KMS-11 (cell line): ENCODE results near the gene OR4B1.
"Not testable (repeated sequence)": the region's sequence is repeated elsewhere in the genome, so short reads cannot be mapped to it uniquely, and the experiment has no call there.

Experiments used
- H2AFZ ChIP-seq: fragments of 200-600 bp; sonication (generic); 2 replicates; pipeline ENCODE4 v1.6.1; 2016; ENCODE audit warnings: antibody characterized with exemption, mixed run types, low read depth
- H3K27ac ChIP-seq: fragments of 200-600 bp; sonication (generic); 2 replicates; pipeline ENCODE4 v1.6.1; 2016; ENCODE audit warnings: mild to moderate bottlenecking, mixed run types
- H3K27me3 ChIP-seq: fragments of 200-600 bp; sonication (generic); 2 replicates; pipeline ENCODE4 v1.6.1; 2017; ENCODE audit warnings: mild to moderate bottlenecking, low read depth, mixed run types, moderate library complexity; ENCODE audit not compliant: insufficient read depth
- H3K36me3 ChIP-seq: fragments of 200-600 bp; sonication (generic); 2 replicates; pipeline ENCODE4 v1.6.1; 2017; ENCODE audit warnings: mild to moderate bottlenecking, mixed run types; ENCODE audit not compliant: insufficient read depth
- H3K4me1 ChIP-seq: fragments of 200-600 bp; sonication (generic); 2 replicates; pipeline ENCODE4 v1.6.1; 2016; ENCODE audit warnings: mild to moderate bottlenecking, low read depth, mixed run types; ENCODE audit not compliant: poor library complexity, severe bottlenecking
- H3K4me2 ChIP-seq: fragments of 200-600 bp; sonication (generic); 2 replicates; pipeline ENCODE4 v1.7.0; 2016; ENCODE audit warnings: mild to moderate bottlenecking, mixed run types
- H3K4me3 ChIP-seq: fragments of 200-600 bp; sonication (generic); IDR thresholded peaks from 2 replicates; pipeline ENCODE4 v1.6.1; 2017; ENCODE audit warnings: low read depth, low read length, mixed read lengths; ENCODE audit not compliant: insufficient read depth
- H3K79me2 ChIP-seq: fragments of 200-600 bp; sonication (generic); 2 replicates; pipeline ENCODE4 v1.6.1; 2016; ENCODE audit warnings: low read depth, mixed run types; ENCODE audit not compliant: insufficient read depth
- H3K9ac ChIP-seq: fragments of 200-600 bp; sonication (generic); 2 replicates; pipeline ENCODE4 v1.6.1; 2016; ENCODE audit warnings: mild to moderate bottlenecking, mixed run types
- H4K20me1 ChIP-seq: fragments of 200-600 bp; sonication (generic); 2 replicates; pipeline ENCODE4 v1.6.1; 2016; ENCODE audit warnings: mild to moderate bottlenecking, mixed run types; ENCODE audit not compliant: insufficient read depth
- TF ChIP-seq, protein P1 (sequence below): fragments of 200-600 bp; sonication (generic); conservative IDR thresholded peaks from 2 replicates; pipeline ENCODE4 v1.6.1; 2017; ENCODE audit warnings: low read depth, mild to moderate bottlenecking, antibody characterized with exemption, low read length, moderate library complexity, mixed read lengths

The OR4B1 gene

DNA sequence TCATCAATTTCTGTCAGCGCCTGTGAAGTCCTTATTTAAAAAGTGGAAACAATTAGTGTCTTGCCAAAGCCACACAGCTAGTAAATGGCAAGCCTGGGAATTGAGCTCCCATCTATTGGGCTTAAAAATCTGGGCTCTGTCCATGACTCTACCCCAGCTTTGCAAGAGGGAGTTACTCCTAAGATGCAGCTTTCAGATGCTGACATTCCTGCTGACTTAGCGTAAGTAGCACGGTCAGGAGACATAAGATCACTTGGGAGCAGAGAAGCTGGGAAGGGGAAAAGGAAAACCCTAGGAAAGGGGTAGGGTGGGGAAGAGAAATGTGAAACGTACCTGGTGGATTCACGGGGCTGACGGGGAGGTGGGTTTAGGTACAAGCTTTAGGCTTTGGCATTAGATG lies 36.0 kb upstream of the OR4B1 start:
- no peak overlapping the region for H3K4me2 ChIP-seq
- no peak overlapping the region for H3K9ac ChIP-seq
- H3K4me1 ChIP-seq, result no peaks in the 10 kb centered on the region
- no peaks in the 10 kb centered on the region for H3K27me3 ChIP-seq
- no peaks in the 10 kb centered on the region for H4K20me1 ChIP-seq
- no peak overlapping the region for H3K27ac ChIP-seq
- no peak overlapping the region for H2AFZ ChIP-seq
- no peaks in the 10 kb centered on the region for H3K36me3 ChIP-seq
- TF ChIP-seq, protein P1, sequence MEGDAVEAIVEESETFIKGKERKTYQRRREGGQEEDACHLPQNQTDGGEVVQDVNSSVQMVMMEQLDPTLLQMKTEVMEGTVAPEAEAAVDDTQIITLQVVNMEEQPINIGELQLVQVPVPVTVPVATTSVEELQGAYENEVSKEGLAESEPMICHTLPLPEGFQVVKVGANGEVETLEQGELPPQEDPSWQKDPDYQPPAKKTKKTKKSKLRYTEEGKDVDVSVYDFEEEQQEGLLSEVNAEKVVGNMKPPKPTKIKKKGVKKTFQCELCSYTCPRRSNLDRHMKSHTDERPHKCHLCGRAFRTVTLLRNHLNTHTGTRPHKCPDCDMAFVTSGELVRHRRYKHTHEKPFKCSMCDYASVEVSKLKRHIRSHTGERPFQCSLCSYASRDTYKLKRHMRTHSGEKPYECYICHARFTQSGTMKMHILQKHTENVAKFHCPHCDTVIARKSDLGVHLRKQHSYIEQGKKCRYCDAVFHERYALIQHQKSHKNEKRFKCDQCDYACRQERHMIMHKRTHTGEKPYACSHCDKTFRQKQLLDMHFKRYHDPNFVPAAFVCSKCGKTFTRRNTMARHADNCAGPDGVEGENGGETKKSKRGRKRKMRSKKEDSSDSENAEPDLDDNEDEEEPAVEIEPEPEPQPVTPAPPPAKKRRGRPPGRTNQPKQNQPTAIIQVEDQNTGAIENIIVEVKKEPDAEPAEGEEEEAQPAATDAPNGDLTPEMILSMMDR, result no peak
- no peak overlapping the region for H3K4me3 ChIP-seq
- H3K79me2 ChIP-seq, result no peaks in the 10 kb centered on the region

DNA sequence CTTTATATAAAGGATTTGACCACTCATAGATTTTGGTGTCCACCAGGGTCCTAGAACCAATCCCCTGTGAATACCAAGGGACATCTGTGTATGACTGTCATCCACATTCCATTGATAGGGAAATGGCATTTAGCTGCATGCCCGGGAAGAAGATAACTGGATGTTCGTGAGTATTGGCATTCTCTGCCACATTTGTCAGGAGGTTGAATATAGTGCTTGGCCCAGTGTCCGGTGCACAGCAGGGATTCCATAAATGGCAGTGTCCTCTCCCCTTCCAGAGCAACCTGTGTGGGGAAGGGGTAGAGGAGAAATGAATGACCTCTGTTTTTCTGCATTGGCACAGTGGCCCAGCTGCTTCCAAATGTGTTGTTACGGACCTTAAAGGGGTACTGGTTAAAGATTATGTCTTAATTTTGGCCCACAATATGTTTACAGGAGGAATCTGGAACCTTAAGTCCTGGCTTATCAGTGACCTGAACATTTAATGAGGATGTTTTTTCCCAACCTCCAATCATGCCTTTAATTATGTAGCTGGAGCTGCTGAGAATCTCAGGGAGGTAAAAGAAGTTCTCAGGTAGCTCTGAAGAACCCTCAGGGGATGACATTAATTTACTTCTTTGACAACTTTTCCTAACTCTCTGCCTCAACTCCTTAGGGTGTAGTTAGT lies 33.6 kb upstream of the OR4B1 start:
- no peak overlapping the region for H3K27ac ChIP-seq
- H4K20me1 ChIP-seq, result no peaks in the 10 kb centered on the region
- H3K79me2 ChIP-seq, result no peaks in the 10 kb centered on the region
- no peaks in the 10 kb centered on the region for H3K36me3 ChIP-seq
- H3K4me3 ChIP-seq, result no peak overlapping the region
- no peak overlapping the region for H3K4me2 ChIP-seq
- H3K27me3 ChIP-seq, result no peaks in the 10 kb centered on the region
- H2AFZ ChIP-seq, result no peak overlapping the region
- no peaks in the 10 kb centered on the region for H3K4me1 ChIP-seq
- H3K9ac ChIP-seq, result no peak overlapping the region
- TF ChIP-seq, protein P1, result no peak

DNA sequence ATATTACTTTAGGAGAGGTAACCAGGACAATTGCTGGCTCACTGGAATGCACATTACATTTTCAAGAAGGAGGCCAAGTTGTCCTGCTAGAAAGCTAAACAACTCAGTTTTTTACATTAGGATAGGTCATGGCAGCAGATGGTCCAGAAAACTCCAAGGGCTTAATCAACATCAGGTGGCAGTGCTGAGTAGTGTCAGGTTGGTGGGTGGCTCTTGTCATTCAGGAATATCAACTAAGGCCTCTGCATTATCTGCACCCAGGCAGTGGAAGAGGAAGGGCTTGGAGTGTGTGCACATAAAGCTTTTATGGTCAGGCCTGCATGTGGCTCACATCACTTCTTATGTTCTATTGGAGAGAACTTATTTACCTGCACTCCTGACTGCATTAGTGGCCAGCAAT lies 32.2 kb upstream of the OR4B1 start:
- H3K4me1 ChIP-seq, result no peaks in the 10 kb centered on the region
- no peak overlapping the region for H3K4me3 ChIP-seq
- H3K36me3 ChIP-seq, result no peaks in the 10 kb centered on the region
- no peaks in the 10 kb centered on the region for H3K79me2 ChIP-seq
- H3K27ac ChIP-seq, result no peak overlapping the region
- no peak overlapping the region for H3K9ac ChIP-seq
- no peaks in the 10 kb centered on the region for H4K20me1 ChIP-seq
- TF ChIP-seq, protein P1, result no peak
- H3K27me3 ChIP-seq, result no peaks in the 10 kb centered on the region
- no peak overlapping the region for H2AFZ ChIP-seq
- no peak overlapping the region for H3K4me2 ChIP-seq

DNA sequence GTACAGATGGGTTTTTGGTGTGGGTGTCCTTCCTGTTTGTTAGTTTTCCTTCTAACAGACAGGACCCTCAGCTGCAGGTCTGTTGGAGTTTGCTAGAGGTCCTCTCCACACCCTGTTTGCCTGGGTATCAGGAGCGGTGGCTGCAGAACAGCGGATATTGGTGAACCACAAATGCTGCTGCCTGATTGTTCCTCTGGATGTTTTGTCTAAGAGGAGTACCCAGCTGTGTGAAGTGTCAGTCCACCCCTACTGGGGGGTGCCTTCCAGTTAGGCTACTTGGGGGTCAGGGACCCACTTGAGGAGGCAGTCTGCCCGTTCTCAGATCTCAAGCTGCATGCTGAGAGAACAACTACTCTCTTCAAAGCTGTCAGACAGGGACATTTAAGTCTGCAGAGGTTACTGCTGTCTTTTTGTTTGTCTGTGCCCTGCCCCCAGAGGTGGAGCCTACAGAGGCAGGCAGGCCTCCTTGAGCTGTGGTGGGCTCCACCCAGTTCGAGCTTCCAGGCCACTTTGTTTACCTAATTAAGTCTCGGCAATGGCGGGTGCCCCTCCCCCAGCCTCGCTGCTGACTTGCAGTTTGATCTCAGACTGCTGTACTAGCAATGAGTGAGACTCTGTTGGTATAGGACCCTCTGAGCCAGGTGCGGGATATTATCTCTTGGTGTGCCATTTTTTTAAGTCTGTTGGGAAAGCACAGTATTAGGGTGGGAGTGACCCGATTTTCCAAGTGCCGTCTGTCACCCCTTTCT lies 25.5 kb upstream of the OR4B1 start:
- not testable (repeated sequence) for H3K9ac ChIP-seq, H3K4me1 ChIP-seq, H3K27me3 ChIP-seq, H3K36me3 ChIP-seq, H2AFZ ChIP-seq, H4K20me1 ChIP-seq, H3K27ac ChIP-seq, H3K79me2 ChIP-seq, H3K4me2 ChIP-seq, H3K4me3 ChIP-seq

DNA sequence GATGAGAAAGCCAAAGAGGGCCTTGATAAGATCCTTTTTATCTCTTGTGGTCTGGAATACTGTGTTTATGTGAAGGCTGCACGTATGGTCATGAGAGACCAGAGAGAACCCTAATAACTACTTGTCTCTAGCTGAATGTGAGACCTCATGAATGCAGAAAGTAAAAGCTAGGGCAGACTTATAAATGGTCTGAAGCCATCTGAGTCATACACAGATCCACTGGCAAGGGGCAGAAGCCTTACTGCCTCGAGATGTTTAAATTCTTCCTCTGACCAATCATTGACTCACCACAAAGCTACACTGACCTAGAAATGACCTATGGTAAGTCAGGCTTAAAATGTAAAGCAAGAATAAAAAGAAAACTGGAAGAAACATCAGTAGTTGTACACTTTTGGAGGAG lies 22.7 kb upstream of the OR4B1 start:
- H4K20me1 ChIP-seq, result no peaks in the 10 kb centered on the region
- H3K27ac ChIP-seq, result no peak overlapping the region
- no peak overlapping the region for H3K4me2 ChIP-seq
- H3K79me2 ChIP-seq, result no peaks in the 10 kb centered on the region
- H2AFZ ChIP-seq, result no peak overlapping the region
- TF ChIP-seq, protein P1, result no peak
- no peaks in the 10 kb centered on the region for H3K36me3 ChIP-seq
- H3K27me3 ChIP-seq, result no peaks in the 10 kb centered on the region
- H3K4me1 ChIP-seq, result no peaks in the 10 kb centered on the region
- H3K4me3 ChIP-seq, result no peak overlapping the region
- no peak overlapping the region for H3K9ac ChIP-seq
